M059J (cell line): ENCODE data around the gene ZNF490. TPM values are rescaled to one million over a fixed set of nuclear protein-coding genes. Genes with fewer than 3 reads are reported as not detected.

Source experiments
- DNase-seq: peaks from one replicate; pipeline ENCODE4 v3.0.0-alpha.2; 2012; ENCODE audit warnings: low read depth
- total RNA-seq: library from RNA; depleted of rRNA; stranded (reverse); fragments of >200 nt; shearing (Covaris generic); gene quantifications from 2 replicates; pipeline ENCODE4 v1.2.3, GENCODE V29; 2014; rRNA removed

ZNF490 gene
- total RNA-seq, 1 experiment from 2014 or later = 7.9 TPM

DNA sequence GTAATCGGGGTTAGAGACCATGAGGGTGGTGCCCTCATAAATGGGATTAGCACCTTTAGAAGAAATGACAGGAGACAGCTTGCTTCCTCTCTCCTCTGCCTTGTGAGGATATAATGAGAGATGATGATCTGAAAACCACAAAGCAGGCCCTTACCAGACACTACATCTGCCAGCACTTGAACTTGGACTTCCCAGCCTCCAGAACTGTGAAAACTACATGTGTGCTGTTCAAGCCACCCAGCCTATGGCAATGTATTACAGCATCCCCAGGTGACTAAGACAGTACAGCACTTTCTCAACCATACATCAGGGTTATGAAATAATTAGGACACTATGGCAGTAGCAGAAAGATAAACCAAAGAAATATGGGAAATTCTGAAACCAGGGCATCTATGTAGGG is 66.8 kb downstream of the ZNF490 start:
- no peak for DNase-seq

Other genes with a start within 250 kb of the ZNF490 start
- gene ZNF442, start 245.1 kb downstream of the ZNF490 start, total RNA-seq = 2.8 and 3.8 TPM in 2 replicates
- 2.3 and 6.1 TPM in 2 replicates for gene ZNF799, start 209.5 kb downstream of the ZNF490 start, total RNA-seq
- gene ZNF443, start 169.8 kb downstream of the ZNF490 start, total RNA-seq = 2.2 and 5.7 TPM in 2 replicates
- gene ZNF709, start 126.0 kb downstream of the ZNF490 start, total RNA-seq = 2.1 and 3.2 TPM in 2 replicates
- 4.5 and 8.7 TPM in 2 replicates for gene ZNF564, start 59.3 kb downstream of the ZNF490 start, total RNA-seq
- 12.8 and 27.7 TPM in 2 replicates for gene ZNF791, start 107 bp upstream of the ZNF490 start, total RNA-seq
- 57.8 and 68.4 TPM in 2 replicates for gene MAN2B1, start 55.9 kb upstream of the ZNF490 start, total RNA-seq
- gene WDR83, start 56.0 kb upstream of the ZNF490 start, total RNA-seq = 9.6 and 10.5 TPM in 2 replicates
- 82.7 and 108 TPM in 2 replicates for gene DHPS, start 71.1 kb upstream of the ZNF490 start, total RNA-seq
- not detected in 2 replicates for gene GNG14, start 77.2 kb upstream of the ZNF490 start, total RNA-seq
- gene FBXW9, start 85.8 kb upstream of the ZNF490 start, total RNA-seq = 12.0 and 14.5 TPM in 2 replicates
- 32.3 and 40.2 TPM in 2 replicates for gene TNPO2, start 113.1 kb upstream of the ZNF490 start, total RNA-seq
- gene TRIR, start 123.9 kb upstream of the ZNF490 start, total RNA-seq = 272 and 329 TPM in 2 replicates
- gene GET3, start 126.7 kb upstream of the ZNF490 start, total RNA-seq = 112 and 114 TPM in 2 replicates
- not detected in 2 replicates for gene BEST2, start 141.0 kb upstream of the ZNF490 start, total RNA-seq
- 7.2 and 8.4 TPM in 2 replicates for gene HOOK2, start 164.7 kb upstream of the ZNF490 start, total RNA-seq
- gene JUNB, start 180.7 kb upstream of the ZNF490 start, total RNA-seq = 68.3 and 92.5 TPM in 2 replicates
- gene PRDX2, start 191.0 kb upstream of the ZNF490 start, total RNA-seq = 178 and 300 TPM in 2 replicates
- gene THSD8, start 191.3 kb upstream of the ZNF490 start, total RNA-seq = not detected in 2 replicates
- gene RNASEH2A, start 195.8 kb upstream of the ZNF490 start, total RNA-seq = 50.4 and 62.8 TPM in 2 replicates
- 0.52 TPM in 1 of 2 replicates, not detected in the other for gene RTBDN, start 223.8 kb upstream of the ZNF490 start, total RNA-seq
- 0.10 and 0.12 TPM in 2 replicates for gene MAST1, start 227.7 kb upstream of the ZNF490 start, total RNA-seq